ENCODE measurements around the gene INVS.
"Not testable (repeated sequence)": the region's sequence is repeated elsewhere in the genome, so short reads cannot be mapped to it uniquely, and the experiment has no call there.

The INVS gene

DNA sequence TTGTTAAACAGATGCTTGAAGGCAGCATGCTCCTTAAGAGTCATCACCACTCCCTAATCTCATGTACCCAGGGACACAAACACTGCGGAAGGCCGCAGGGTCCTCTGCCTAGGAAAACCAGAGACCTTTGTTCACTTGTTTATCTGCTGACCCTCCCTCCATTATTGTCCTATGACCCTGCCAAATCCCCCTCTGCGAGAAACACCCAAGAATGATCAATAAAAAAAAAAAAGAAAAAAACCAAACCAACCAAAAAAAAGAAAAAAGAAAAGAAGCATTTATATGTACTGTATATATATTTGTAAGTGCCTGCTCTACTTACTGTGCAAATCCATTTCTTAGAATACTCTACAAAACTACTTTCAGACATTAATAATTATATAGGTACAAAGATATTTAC, 30.0 kb upstream of the INVS start:
- not testable (repeated sequence) for H3K36me3 ChIP-seq (ENCODE audit: insufficient read depth, low read length); H3K9me3 ChIP-seq (ENCODE audit: low read length); H3K4me1 ChIP-seq (ENCODE audit: insufficient read depth, low read length); H3K27me3 ChIP-seq (ENCODE audit: insufficient read depth, low read length); H3K4me3 ChIP-seq (ENCODE audit: low read length); H2AFZ ChIP-seq (ENCODE audit: low read depth, low read length)

DNA sequence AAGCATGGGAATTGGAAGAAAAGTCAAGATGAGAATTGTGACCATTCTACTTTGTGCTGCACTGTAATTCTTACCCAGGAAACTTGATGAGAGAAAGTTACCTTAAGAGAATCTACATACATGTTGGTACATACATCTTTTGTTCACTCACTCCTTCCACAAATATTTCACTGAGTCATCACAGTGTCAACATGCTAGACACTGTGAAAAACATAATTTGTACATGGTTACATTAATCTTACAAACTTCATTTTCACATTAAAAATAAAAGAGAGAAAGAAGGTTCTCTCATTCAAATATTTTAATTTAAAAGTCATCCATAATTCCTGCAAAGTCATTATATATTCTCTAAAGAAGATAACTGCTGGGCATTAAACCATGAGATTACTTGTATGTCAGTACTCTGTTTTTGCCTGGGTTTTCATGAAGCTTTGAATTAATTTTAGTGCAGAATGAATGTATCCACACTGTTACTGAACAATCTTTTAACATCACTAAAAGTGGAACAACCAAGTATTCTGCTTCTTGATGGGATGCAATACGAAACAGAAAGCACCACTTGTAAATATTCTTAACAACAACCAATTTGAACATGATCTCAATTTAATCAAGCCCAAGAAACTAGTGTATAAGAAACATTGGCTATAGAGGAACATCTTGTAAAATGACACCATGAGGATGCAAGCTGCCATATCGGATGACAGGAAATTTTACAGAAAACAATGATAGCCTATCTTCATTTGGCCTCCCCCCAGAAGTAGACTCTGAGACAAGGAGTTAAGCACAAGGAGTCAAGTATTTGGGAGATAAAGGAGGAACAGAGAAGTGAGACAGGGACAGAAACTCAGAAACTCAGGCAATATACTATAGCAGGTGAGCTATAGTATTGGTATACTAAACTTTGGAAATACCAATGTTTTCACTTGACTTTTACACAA, 28.7 kb upstream of the INVS start:
- H3K4me1 ChIP-seq (ENCODE audit: insufficient read depth, low read length) = no peaks in the 10 kb centered on the region
- no peak overlapping the region for H2AFZ ChIP-seq (ENCODE audit: low read depth, low read length)
- H3K27me3 ChIP-seq (ENCODE audit: insufficient read depth, low read length) = no peaks in the 10 kb centered on the region
- H3K36me3 ChIP-seq (ENCODE audit: insufficient read depth, low read length) = no peaks in the 10 kb centered on the region
- H3K4me3 ChIP-seq (ENCODE audit: low read length) = no peak overlapping the region
- H3K9me3 ChIP-seq (ENCODE audit: low read length) = no peaks in the 10 kb centered on the region

DNA sequence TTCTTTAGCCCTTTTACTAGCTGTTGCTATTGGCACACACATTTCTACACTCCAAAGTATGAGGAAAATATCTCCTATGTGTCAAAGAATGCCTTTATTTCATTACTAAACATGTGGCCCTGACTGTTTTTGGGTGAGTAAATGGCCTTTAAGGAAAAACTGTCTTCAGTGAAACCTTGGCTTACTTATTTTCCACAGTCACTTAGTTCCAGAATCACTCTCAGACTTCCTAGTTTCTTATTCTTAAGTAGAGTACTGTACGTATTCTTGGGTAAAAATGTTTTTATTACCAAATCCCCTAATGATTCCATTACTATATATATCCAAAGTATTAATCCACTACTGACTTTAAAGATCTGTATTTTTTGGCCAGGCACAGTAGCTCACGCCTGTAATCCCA, 27.8 kb upstream of the INVS start:
- Histone ChIP-seq H3K36me3 (ENCODE audit: insufficient read depth, low read length) (no peaks in the 10 kb centered on the region), H2AFZ (ENCODE audit: low read depth, low read length) (no peak overlapping the region), H3K4me1 (ENCODE audit: insufficient read depth, low read length) (no peaks in the 10 kb centered on the region), H3K27me3 (ENCODE audit: insufficient read depth, low read length) (no peaks in the 10 kb centered on the region), H3K9me3 (ENCODE audit: low read length) (no peaks in the 10 kb centered on the region), H3K4me3 (ENCODE audit: low read length) (no peak overlapping the region)

DNA sequence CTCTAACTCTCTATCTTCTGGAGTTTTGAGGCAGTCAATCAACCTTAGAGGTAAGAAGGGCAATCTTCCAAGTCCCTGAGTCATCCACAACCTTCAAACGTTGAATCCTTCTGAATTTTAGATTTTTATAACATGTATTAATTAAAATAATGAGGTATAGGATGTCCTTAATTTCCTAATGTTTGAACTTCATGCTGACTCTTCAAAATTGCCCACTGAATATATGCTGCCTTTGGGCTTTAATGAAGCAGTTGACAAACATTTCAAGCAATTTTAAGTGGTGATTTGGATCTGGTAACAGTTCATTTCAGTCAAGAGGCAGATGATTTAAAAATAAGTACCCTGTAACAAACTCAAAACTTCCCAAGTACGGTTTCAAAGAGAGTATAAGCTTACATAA, 26.2 kb upstream of the INVS start:
- Histone ChIP-seq H3K9me3 (ENCODE audit: low read length) (no peaks in the 10 kb centered on the region), H3K4me1 (ENCODE audit: insufficient read depth, low read length) (no peaks in the 10 kb centered on the region), H3K36me3 (ENCODE audit: insufficient read depth, low read length) (no peaks in the 10 kb centered on the region), H2AFZ (ENCODE audit: low read depth, low read length) (no peak overlapping the region), H3K27me3 (ENCODE audit: insufficient read depth, low read length) (no peaks in the 10 kb centered on the region), H3K4me3 (ENCODE audit: low read length) (no peak overlapping the region)

DNA sequence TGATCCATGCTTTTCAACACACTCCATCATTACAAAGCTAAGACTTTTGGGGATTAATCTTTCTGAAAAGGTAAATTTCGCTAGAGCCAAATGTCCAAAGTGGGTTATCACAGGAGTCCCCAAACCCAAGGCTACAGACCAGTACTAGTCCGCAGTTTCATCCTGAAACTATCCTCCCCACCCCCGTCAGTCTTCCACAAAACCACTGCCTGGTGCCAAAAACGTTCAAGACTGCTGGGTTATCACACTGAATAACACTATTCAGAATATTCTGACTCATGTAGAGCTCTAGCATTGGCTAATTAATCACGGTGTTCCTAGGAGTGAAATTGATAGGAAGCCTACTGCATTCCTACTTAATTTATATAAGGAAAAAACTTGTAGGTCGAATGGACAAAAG, 24.9 kb upstream of the INVS start:
- no peaks in the 10 kb centered on the region for H3K9me3 ChIP-seq (ENCODE audit: low read length)
- no peaks in the 10 kb centered on the region for H3K36me3 ChIP-seq (ENCODE audit: insufficient read depth, low read length)
- no peaks in the 10 kb centered on the region for H3K4me1 ChIP-seq (ENCODE audit: insufficient read depth, low read length)
- no peaks in the 10 kb centered on the region for H3K27me3 ChIP-seq (ENCODE audit: insufficient read depth, low read length)
- H2AFZ ChIP-seq (ENCODE audit: low read depth, low read length) = no peak overlapping the region
- H3K4me3 ChIP-seq (ENCODE audit: low read length) = no peak overlapping the region

DNA sequence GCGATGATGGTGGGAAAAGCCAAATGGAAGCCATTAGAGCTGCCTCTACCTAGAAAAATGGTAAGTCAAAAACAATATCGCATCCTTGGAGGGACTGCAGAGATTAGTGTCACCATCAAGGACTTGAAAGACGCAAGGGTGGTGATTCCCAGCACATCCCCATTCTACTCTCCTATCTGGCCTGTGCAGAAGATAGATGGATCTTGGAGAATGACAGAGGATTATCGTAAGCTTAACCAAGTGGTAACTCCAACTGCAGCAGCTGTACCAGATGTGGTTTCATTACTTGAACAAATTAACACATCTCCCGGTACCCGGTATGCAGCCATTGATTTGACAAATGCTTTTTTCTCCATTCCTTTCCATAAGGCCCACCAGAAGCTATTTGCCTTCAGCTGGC, 24.1 kb upstream of the INVS start:
- no peaks in the 10 kb centered on the region for H3K27me3 ChIP-seq (ENCODE audit: insufficient read depth, low read length)
- H3K36me3 ChIP-seq (ENCODE audit: insufficient read depth, low read length) = no peaks in the 10 kb centered on the region
- H3K4me1 ChIP-seq (ENCODE audit: insufficient read depth, low read length) = no peaks in the 10 kb centered on the region
- H3K9me3 ChIP-seq (ENCODE audit: low read length) = no peaks in the 10 kb centered on the region
- H2AFZ ChIP-seq (ENCODE audit: low read depth, low read length) = no peak overlapping the region
- H3K4me3 ChIP-seq (ENCODE audit: low read length) = no peak overlapping the region

DNA sequence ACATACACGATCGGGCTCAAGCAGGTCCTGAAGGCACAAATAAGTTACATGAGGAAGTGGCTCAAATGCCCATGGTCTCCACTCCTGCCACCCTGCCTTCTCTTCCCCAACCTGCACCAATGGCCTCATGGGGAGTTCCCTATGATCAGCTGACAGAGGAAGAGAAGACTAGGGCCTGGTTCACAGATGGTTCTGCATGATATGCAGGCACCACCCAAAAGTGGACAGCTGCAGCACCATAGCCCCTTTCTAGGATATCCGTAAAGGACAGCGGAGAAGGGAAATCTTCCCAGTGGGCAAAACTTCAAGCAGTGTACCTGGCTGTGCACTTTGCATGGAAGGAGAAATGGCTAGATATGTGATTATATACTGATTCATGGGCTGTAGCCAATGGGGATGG, 22.8 kb upstream of the INVS start:
- not testable (repeated sequence) for H2AFZ ChIP-seq (ENCODE audit: low read depth, low read length); H3K9me3 ChIP-seq (ENCODE audit: low read length); H3K4me3 ChIP-seq (ENCODE audit: low read length); H3K27me3 ChIP-seq (ENCODE audit: insufficient read depth, low read length); H3K36me3 ChIP-seq (ENCODE audit: insufficient read depth, low read length); H3K4me1 ChIP-seq (ENCODE audit: insufficient read depth, low read length)

DNA sequence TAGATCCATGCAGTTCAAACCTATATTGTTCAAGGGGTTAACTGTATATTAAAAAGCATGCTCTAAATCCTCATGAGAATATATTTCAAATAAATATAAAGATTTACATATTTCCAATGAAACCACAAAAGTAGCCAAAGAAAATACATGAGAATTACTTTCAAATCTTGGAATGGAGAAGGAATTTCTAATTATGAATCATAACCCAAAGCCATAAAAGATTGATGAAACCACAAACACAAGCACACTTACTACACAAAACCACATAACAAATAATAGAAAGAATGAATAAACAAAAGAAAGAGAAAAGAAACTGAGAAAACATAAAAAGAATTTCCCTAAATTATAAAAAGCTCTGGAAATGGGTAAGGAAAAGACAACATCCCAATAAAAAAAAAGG, 16.3 kb upstream of the INVS start:
- Histone ChIP-seq H3K36me3 (ENCODE audit: insufficient read depth, low read length) (no peaks in the 10 kb centered on the region), H3K27me3 (ENCODE audit: insufficient read depth, low read length) (no peaks in the 10 kb centered on the region), H3K9me3 (ENCODE audit: low read length) (no peaks in the 10 kb centered on the region), H2AFZ (ENCODE audit: low read depth, low read length) (no peak overlapping the region), H3K4me1 (ENCODE audit: insufficient read depth, low read length) (peaks cover 8% of the 10 kb centered on the region), H3K4me3 (ENCODE audit: low read length) (no peak overlapping the region)

DNA sequence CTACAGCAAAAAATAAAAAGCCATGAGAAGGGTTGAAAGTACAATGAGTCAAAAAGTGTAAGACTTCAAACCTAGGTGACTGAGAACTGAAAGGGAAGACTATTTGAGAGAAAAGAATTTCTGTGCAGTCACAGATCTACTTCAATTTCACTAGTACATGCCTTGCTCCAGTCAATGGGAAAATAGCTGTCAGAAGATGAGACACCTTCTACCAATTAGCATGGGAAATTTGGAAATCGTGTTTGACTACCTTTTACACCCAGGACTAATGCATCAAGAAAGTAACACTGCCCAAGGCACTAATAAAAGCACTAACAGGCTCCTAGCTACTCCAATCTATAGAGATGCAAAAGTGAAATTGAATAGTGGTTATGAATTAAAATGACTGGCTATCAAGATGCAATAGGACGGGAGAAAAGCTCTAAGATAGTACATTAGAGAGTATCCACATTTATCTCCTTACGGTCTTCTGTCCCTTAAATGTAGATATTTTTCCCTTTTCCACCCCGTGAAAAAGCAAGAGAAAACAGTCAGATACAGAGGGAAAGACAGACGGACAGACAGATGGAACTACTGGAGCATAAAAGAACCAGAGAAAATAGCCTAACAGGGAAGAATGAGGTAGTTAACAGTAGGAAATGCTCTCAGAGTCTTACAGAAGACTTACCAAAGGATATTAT, 15.5 kb upstream of the INVS start:
- Histone ChIP-seq H3K4me3 (ENCODE audit: low read length) (no peak overlapping the region), H3K9me3 (ENCODE audit: low read length) (no peaks in the 10 kb centered on the region), H3K27me3 (ENCODE audit: insufficient read depth, low read length) (no peaks in the 10 kb centered on the region), H3K36me3 (ENCODE audit: insufficient read depth, low read length) (no peaks in the 10 kb centered on the region), H3K4me1 (ENCODE audit: insufficient read depth, low read length) (peaks cover 8% of the 10 kb centered on the region), H2AFZ (ENCODE audit: low read depth, low read length) (no peak overlapping the region)

DNA sequence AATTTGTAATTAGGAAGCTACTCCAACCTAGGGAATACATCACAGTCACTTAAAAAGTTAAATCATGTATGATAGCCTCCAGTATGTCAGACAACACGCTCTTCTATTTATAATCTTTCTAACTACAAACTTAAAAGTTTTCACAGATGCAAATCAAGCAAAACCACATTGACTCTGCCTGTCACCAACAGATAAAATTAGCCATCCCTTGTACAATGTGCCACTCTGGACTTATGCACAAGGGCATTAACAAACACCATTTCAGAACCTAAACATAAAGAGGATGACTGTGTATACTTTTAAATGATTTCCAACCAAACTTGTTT, 15.0 kb upstream of the INVS start:
- no peak overlapping the region for H3K4me3 ChIP-seq (ENCODE audit: low read length)
- no peaks in the 10 kb centered on the region for H3K9me3 ChIP-seq (ENCODE audit: low read length)
- H3K27me3 ChIP-seq (ENCODE audit: insufficient read depth, low read length) = no peaks in the 10 kb centered on the region
- H3K4me1 ChIP-seq (ENCODE audit: insufficient read depth, low read length) = peaks cover 8% of the 10 kb centered on the region
- no peak overlapping the region for H2AFZ ChIP-seq (ENCODE audit: low read depth, low read length)
- H3K36me3 ChIP-seq (ENCODE audit: insufficient read depth, low read length) = no peaks in the 10 kb centered on the region

DNA sequence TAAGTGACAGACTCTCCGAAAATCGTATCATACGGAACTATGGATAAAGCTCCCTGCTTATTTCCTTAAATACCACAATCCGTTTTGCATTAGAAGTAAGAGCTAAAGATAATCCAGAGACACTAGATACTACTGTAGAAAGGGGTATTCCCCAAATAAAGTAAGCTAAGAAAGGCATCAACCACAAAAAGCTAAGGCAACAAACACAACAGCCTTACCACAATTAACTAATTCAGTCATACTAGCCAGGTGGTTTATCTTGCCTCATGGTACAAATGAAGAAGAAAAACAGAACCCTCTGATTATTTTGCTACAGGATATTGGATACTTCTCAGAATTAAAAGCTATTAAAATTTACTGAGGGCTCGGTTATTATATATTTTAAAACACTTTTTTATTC, 14.3 kb upstream of the INVS start:
- no peak overlapping the region for H3K4me3 ChIP-seq (ENCODE audit: low read length)
- H3K9me3 ChIP-seq (ENCODE audit: low read length) = no peaks in the 10 kb centered on the region
- no peaks in the 10 kb centered on the region for H3K36me3 ChIP-seq (ENCODE audit: insufficient read depth, low read length)
- H3K4me1 ChIP-seq (ENCODE audit: insufficient read depth, low read length) = peaks cover 8% of the 10 kb centered on the region
- H2AFZ ChIP-seq (ENCODE audit: low read depth, low read length) = no peak overlapping the region
- no peaks in the 10 kb centered on the region for H3K27me3 ChIP-seq (ENCODE audit: insufficient read depth, low read length)

DNA sequence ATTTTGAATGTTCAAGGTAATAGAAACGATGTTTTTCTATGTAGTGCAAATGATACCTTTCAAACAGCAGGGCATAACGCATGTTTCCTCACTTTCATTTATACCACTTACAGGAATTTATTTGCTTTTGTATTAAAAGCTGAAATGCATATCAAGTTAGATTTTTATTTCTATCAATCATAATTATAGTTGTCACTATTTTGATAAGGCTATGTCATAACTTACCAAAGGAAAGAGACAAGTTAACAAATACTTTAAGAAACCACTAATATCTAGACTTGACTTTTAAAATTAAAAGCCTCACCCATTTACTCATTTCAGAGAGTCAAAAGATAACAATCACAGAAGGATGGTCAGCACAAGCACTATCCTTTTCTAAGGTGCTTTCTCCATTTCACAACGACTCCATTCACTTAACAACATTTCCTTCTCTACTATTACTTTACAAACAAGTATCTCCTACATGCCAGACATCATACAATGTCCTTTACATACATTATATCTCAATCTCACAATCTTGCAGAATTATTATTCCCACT, 12.9 kb upstream of the INVS start:
- H3K27me3 ChIP-seq (ENCODE audit: insufficient read depth, low read length) = no peaks in the 10 kb centered on the region

DNA sequence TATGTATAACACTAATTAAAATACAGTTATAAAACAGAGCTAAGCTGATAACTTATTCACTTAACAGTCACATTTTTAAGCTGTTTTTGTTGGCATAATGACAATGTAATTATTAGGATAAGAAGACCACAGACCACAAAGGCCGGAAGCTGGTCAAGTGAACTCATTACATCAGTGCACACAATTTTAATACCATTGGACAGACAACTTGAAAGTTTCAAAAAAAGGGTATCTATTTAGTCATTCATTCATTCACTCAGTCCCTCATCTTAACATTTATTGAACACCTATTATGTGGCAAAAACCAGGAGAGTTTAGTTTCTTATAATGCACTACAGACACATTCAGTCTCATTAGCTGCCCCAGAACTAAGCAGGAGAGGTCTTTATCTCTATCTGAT, 11.8 kb upstream of the INVS start:
- H3K27me3 ChIP-seq (ENCODE audit: insufficient read depth, low read length) = no peaks in the 10 kb centered on the region

More for the DNA sequence above, 12.9 kb upstream of the INVS start:
- no peaks in the 10 kb centered on the region for H3K36me3 ChIP-seq (ENCODE audit: insufficient read depth, low read length)
- no peaks in the 10 kb centered on the region for H3K9me3 ChIP-seq (ENCODE audit: low read length)
- no peak overlapping the region for H3K4me3 ChIP-seq (ENCODE audit: low read length)
- no peak overlapping the region for H2AFZ ChIP-seq (ENCODE audit: low read depth, low read length)
- H3K4me1 ChIP-seq (ENCODE audit: insufficient read depth, low read length) = peaks cover 8% of the 10 kb centered on the region

More for the DNA sequence above, 11.8 kb upstream of the INVS start:
- Histone ChIP-seq H3K4me1 (ENCODE audit: insufficient read depth, low read length) (peaks cover 8% of the 10 kb centered on the region), H2AFZ (ENCODE audit: low read depth, low read length) (no peak overlapping the region), H3K9me3 (ENCODE audit: low read length) (no peaks in the 10 kb centered on the region), H3K4me3 (ENCODE audit: low read length) (no peak overlapping the region), H3K36me3 (ENCODE audit: insufficient read depth, low read length) (no peaks in the 10 kb centered on the region)

Measured in neuron (in vitro differentiated cells).